Measurements from ENCODE around the gene LACTB.

DNA sequence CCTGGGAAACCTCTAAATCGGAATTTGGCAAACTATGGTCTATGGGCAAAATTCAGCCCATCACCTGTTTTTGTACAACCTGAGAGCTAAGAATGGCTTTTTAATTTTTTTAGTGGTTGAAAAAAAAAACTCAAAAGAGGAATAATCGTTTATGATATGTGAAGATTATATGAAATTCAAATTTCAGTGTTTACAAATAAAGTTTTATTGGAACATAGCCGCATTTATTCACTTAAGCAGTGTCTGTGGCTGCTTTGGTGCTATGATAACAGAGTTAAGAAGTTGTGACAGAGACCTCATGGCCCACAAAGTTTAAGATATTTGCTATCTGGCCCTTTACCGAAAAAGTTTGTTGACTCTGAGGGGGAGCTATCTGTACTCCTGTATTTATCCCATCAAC lies 36.4 kb upstream of the LACTB start:
- TF ChIP-seq TARDBP (IDR thresholded peaks at IDR 0.05) = no peak
- no peak for TF ChIP-seq FOXM1 (IDR thresholded peaks at IDR 0.05; ENCODE audit: borderline replicate concordance)
- TF ChIP-seq SP1 (IDR thresholded peaks at IDR 0.05) = no peak
- TF ChIP-seq ZNF384 (IDR thresholded peaks at IDR 0.05) = no peak
- TF ChIP-seq FOXK2 (IDR thresholded peaks at IDR 0.05) = no peak
- TF ChIP-seq CTBP1 (IDR thresholded peaks at IDR 0.05; ENCODE audit: borderline replicate concordance) = no peak
- no peak for TF ChIP-seq FOXA1 (IDR thresholded peaks at IDR 0.05)
- no peak for TF ChIP-seq SUZ12 (IDR thresholded peaks at IDR 0.05)
- TF ChIP-seq BHLHE40 (IDR thresholded peaks at IDR 0.05; ENCODE audit: borderline replicate concordance) = no peak
- TF ChIP-seq, protein P1, sequence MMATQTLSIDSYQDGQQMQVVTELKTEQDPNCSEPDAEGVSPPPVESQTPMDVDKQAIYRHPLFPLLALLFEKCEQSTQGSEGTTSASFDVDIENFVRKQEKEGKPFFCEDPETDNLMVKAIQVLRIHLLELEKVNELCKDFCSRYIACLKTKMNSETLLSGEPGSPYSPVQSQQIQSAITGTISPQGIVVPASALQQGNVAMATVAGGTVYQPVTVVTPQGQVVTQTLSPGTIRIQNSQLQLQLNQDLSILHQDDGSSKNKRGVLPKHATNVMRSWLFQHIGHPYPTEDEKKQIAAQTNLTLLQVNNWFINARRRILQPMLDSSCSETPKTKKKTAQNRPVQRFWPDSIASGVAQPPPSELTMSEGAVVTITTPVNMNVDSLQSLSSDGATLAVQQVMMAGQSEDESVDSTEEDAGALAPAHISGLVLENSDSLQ (IDR thresholded peaks at IDR 0.05) = no peak
- TF ChIP-seq HDGF (IDR thresholded peaks at IDR 0.05; ENCODE audit: borderline replicate concordance) = no peak
